Loucy (cell line): ENCODE results near the gene HS3ST4.

Experiments
- H2AFZ ChIP-seq: fragments of 200-600 bp; sonication (generic); 2 replicates; pipeline ENCODE4 v1.6.0; 2016; ENCODE audit warnings: antibody characterized with exemption, mild to moderate bottlenecking, low read length, moderate library complexity
- H3F3A ChIP-seq: fragments of 200-600 bp; 2 replicates; pipeline ENCODE4 v1.6.0; 2016; ENCODE audit warnings: antibody characterized with exemption, low read depth, mild to moderate bottlenecking
- H3K27me3 ChIP-seq: fragments of 200-600 bp; sonication (generic); 2 replicates; pipeline ENCODE4 v1.6.1; 2014; ENCODE audit warnings: low read length, mild to moderate bottlenecking; ENCODE audit not compliant: insufficient read depth, poor library complexity, severe bottlenecking
- H3K36me3 ChIP-seq: fragments of 200-600 bp; sonication (generic); 2 replicates; pipeline ENCODE4 v1.6.1; 2016; ENCODE audit warnings: low read length; ENCODE audit not compliant: insufficient read depth
- H3K4me1 ChIP-seq: fragments of 200-600 bp; sonication (generic); 2 replicates; pipeline ENCODE4 v1.5.1; 2014; ENCODE audit warnings: low read length, mild to moderate bottlenecking; ENCODE audit not compliant: insufficient read depth, poor library complexity, severe bottlenecking
- H3K4me2 ChIP-seq: fragments of 200-600 bp; sonication (generic); 2 replicates; pipeline ENCODE4 v1.6.0; 2014; ENCODE audit warnings: antibody characterized with exemption, low read length, low read depth, mild to moderate bottlenecking; ENCODE audit not compliant: poor library complexity, severe bottlenecking
- H3K4me3 ChIP-seq: fragments of 200-600 bp; sonication (generic); 2 replicates; pipeline ENCODE4 v1.5.1; 2014; ENCODE audit warnings: low read length, mild to moderate bottlenecking, mixed read lengths; ENCODE audit not compliant: poor library complexity, severe bottlenecking
- H3K79me2 ChIP-seq: fragments of 200-600 bp; sonication (generic); 2 replicates; pipeline ENCODE4 v1.6.1; 2014; ENCODE audit warnings: low read length; ENCODE audit not compliant: insufficient read depth
- H3K9ac ChIP-seq: fragments of 200-600 bp; sonication (generic); 2 replicates; pipeline ENCODE4 v1.6.0; 2014; ENCODE audit warnings: mild to moderate bottlenecking, low read depth, low read length, moderate library complexity; ENCODE audit not compliant: poor library complexity, severe bottlenecking
- H3K9me2 ChIP-seq: fragments of 200-600 bp; sonication (generic); replicated peaks from 2 replicates; pipeline ENCODE4 v1.6.1; 2016; ENCODE audit warnings: low read depth, low read length, mixed read lengths
- H3K9me3 ChIP-seq: fragments of 200-600 bp; sonication (generic); 2 replicates; pipeline ENCODE4 v1.6.1; 2014; ENCODE audit warnings: mild to moderate bottlenecking, antibody characterized with exemption, low read length, low read depth; ENCODE audit not compliant: insufficient read depth
- H4K20me1 ChIP-seq: fragments of 200-600 bp; sonication (generic); 2 replicates; pipeline ENCODE4 v1.6.0; 2014; ENCODE audit warnings: antibody characterized with exemption, low read length, mild to moderate bottlenecking; ENCODE audit not compliant: insufficient read depth, poor library complexity, severe bottlenecking
- EZH2phosphoT487 ChIP-seq: fragments of 200-600 bp; IDR thresholded peaks from 2 replicates; pipeline ENCODE4 v1.6.1; 2018; ENCODE audit warnings: antibody characterized with exemption, mild to moderate bottlenecking, moderate library complexity, borderline replicate concordance
- TF ChIP-seq, protein P1 (sequence below): fragments of 200-600 bp; sonication (generic); conservative IDR thresholded peaks from 2 replicates; pipeline ENCODE4 v1.5.1; 2014; ENCODE audit warnings: mild to moderate bottlenecking, antibody characterized with exemption, low read length

Gene HS3ST4

DNA sequence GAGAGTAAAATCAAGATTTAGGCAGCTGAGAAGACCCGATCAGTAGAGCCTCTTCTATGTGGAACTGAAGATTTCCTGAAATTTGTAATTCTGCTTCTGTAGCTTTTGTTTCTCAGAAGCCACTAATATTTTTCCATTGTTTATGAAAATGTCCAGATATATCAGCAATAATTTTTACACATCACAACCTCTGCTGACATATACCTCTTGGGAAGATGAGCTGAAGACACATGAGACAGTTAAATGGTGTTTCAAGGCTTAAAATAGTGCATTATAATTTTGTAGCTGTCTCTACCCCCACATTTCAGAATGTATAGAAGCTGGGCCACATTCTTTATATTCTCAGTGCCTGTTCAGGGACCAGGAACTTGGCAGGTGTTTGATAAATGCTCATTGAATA is 320.6 kb downstream of the HS3ST4 start:
- no peaks in the 10 kb centered on the region for H3K79me2 ChIP-seq
- H3K27me3 ChIP-seq = no peaks in the 10 kb centered on the region
- H3K4me3 ChIP-seq = no peak overlapping the region
- H3K36me3 ChIP-seq = no peaks in the 10 kb centered on the region
- TF ChIP-seq EZH2phosphoT487 = no peak
- TF ChIP-seq, protein P1, sequence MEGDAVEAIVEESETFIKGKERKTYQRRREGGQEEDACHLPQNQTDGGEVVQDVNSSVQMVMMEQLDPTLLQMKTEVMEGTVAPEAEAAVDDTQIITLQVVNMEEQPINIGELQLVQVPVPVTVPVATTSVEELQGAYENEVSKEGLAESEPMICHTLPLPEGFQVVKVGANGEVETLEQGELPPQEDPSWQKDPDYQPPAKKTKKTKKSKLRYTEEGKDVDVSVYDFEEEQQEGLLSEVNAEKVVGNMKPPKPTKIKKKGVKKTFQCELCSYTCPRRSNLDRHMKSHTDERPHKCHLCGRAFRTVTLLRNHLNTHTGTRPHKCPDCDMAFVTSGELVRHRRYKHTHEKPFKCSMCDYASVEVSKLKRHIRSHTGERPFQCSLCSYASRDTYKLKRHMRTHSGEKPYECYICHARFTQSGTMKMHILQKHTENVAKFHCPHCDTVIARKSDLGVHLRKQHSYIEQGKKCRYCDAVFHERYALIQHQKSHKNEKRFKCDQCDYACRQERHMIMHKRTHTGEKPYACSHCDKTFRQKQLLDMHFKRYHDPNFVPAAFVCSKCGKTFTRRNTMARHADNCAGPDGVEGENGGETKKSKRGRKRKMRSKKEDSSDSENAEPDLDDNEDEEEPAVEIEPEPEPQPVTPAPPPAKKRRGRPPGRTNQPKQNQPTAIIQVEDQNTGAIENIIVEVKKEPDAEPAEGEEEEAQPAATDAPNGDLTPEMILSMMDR = no peak
- no peaks in the 10 kb centered on the region for H3F3A ChIP-seq
- H3K9me2 ChIP-seq = no peaks in the 10 kb centered on the region
- no peak overlapping the region for H2AFZ ChIP-seq
- no peak overlapping the region for H3K9ac ChIP-seq
- H4K20me1 ChIP-seq = no peaks in the 10 kb centered on the region
- H3K4me1 ChIP-seq = no peaks in the 10 kb centered on the region
- H3K4me2 ChIP-seq = no peak overlapping the region
- no peaks in the 10 kb centered on the region; the same call in 1 of the 2 replicates for H3K9me3 ChIP-seq

DNA sequence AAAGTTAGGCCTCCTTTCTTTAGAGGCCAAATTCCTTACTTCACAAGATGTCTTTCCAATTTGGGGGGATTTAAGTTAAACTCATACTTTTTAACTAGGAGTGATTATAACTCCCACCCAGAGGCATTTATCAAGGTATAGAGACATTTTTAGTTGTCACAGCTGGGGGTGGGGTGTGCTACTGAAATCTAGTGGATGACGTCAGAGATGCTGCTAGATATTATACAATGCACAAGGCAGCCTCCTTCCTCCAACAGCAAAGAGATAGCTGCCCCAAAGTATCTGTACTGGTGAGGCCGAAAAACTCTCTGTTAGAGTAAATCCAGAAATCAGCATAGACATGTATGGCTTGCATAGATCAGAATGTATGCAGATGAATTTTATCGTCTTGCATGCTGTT is 324.0 kb downstream of the HS3ST4 start:
- H3K9me2 ChIP-seq = no peaks in the 10 kb centered on the region
- no peaks in the 10 kb centered on the region for H3F3A ChIP-seq
- H3K4me1 ChIP-seq = no peaks in the 10 kb centered on the region
- no peaks in the 10 kb centered on the region for H4K20me1 ChIP-seq
- H3K9ac ChIP-seq = no peak overlapping the region
- H3K4me3 ChIP-seq = no peak overlapping the region
- no peak overlapping the region for H3K4me2 ChIP-seq
- H3K9me3 ChIP-seq = no peaks in the 10 kb centered on the region
- H3K36me3 ChIP-seq = no peaks in the 10 kb centered on the region
- TF ChIP-seq, protein P1 = no peak
- no peak for TF ChIP-seq EZH2phosphoT487
- H2AFZ ChIP-seq = no peak overlapping the region
- no peaks in the 10 kb centered on the region for H3K79me2 ChIP-seq
- H3K27me3 ChIP-seq = no peaks in the 10 kb centered on the region

- no peaks in the 10 kb centered on the region for H3K36me3 ChIP-seq
- H3F3A ChIP-seq = no peaks in the 10 kb centered on the region
- H3K9ac ChIP-seq = no peak overlapping the region
- TF ChIP-seq, protein P1 = no peak
- no peak for TF ChIP-seq EZH2phosphoT487
- no peak overlapping the region for H3K4me2 ChIP-seq
- no peaks in the 10 kb centered on the region for H3K27me3 ChIP-seq
- no peak overlapping the region for H3K4me3 ChIP-seq
- H3K9me3 ChIP-seq = no peaks in the 10 kb centered on the region
- H4K20me1 ChIP-seq = no peaks in the 10 kb centered on the region
- H3K79me2 ChIP-seq = no peaks in the 10 kb centered on the region
- H2AFZ ChIP-seq = no peak overlapping the region
- H3K4me1 ChIP-seq = no peaks in the 10 kb centered on the region
- no peaks in the 10 kb centered on the region for H3K9me2 ChIP-seq
Observed at GRCh38 chr16:26016989-26017388, 325.2 kb downstream of the HS3ST4 start.
